OCI-LY7 (cell line): ENCODE data around the gene MRPL23. TPM values are rescaled to one million over a fixed set of nuclear protein-coding genes. Genes with fewer than 3 reads are reported as not detected.

Experiments used
- BruUV-seq: library from RNA; stranded (reverse); fragments of 400-500 nt; replicated peaks from 2 replicates; lab custom pipeline; 2021; lab: Mats Ljungman, UMichigan
- CTCF ChIA-PET: fragments of 300-600 bp; sonication (Branson Sonifier 250); formaldehyde crosslinking; loops from one replicate; lab custom pipeline; 2022; ENCODE audit warnings: antibody characterized with exemption; ENCODE audit not compliant: unreplicated experiment; lab: Charles Lee
- POLR2A ChIA-PET: fragments of 300-600 bp; sonication (Branson Sonifier 250); formaldehyde crosslinking; loops from one replicate; lab custom pipeline; 2022; ENCODE audit warnings: antibody characterized with exemption; lab: Charles Lee
- DNase-seq: peaks from one replicate; pipeline ENCODE4 v3.0.0-alpha.2; 2015; ENCODE audit warnings: low spot score
- H2AFZ ChIP-seq: fragments of 200-600 bp; sonication (generic), shearing (Covaris generic); 2 replicates; pipeline ENCODE4 v1.6.1; 2014; ENCODE audit warnings: mild to moderate bottlenecking, antibody characterized with exemption, low read length, moderate library complexity
- H3K27ac ChIP-seq: fragments of 200-600 bp; sonication (generic); 2 replicates; pipeline ENCODE4 v1.5.1; 2014; ENCODE audit warnings: mixed run types, low read depth, mild to moderate bottlenecking, moderate library complexity, low read length, inconsistent platforms; ENCODE audit not compliant: poor library complexity, severe bottlenecking
- H3K36me3 ChIP-seq: fragments of 200-600 bp; sonication (generic); 2 replicates; pipeline ENCODE4 v1.6.1; 2014; ENCODE audit warnings: mild to moderate bottlenecking, antibody characterized with exemption, low read length, moderate library complexity, mixed read lengths; ENCODE audit not compliant: insufficient read depth
- H3K4me1 ChIP-seq: fragments of 200-600 bp; sonication (generic); 2 replicates; pipeline ENCODE4 v1.5.1; 2014; ENCODE audit warnings: mild to moderate bottlenecking, low read length; ENCODE audit not compliant: insufficient read depth, poor library complexity, severe bottlenecking
- H3K4me2 ChIP-seq: fragments of 200-600 bp; sonication (generic); 2 replicates; pipeline ENCODE4 v1.6.1; 2014; ENCODE audit warnings: mild to moderate bottlenecking, low read length
- H3K4me3 ChIP-seq: fragments of 200-600 bp; sonication (generic); 2 replicates; pipeline ENCODE4 v1.5.1; 2014; ENCODE audit warnings: mild to moderate bottlenecking, low read depth, low read length; ENCODE audit not compliant: poor library complexity, severe bottlenecking
- H3K79me2 ChIP-seq: fragments of 200-600 bp; sonication (generic); 2 replicates; pipeline ENCODE4 v1.6.1; 2016; ENCODE audit warnings: low read depth, mild to moderate bottlenecking, low read length, moderate library complexity, mixed read lengths; ENCODE audit not compliant: insufficient read depth
- H3K9me2 ChIP-seq: fragments of 200-600 bp; sonication (generic); 2 replicates; pipeline ENCODE4 v1.6.1; 2016; ENCODE audit warnings: mild to moderate bottlenecking, low read length, mixed read lengths; ENCODE audit not compliant: insufficient read depth
- H3K9me3 ChIP-seq: fragments of 200-600 bp; sonication (generic); 2 replicates; pipeline ENCODE4 v1.6.1; 2014; ENCODE audit warnings: mild to moderate bottlenecking, mixed run types, low read length, mixed read lengths
- H4K20me1 ChIP-seq: fragments of 200-600 bp; sonication (generic); 2 replicates; pipeline ENCODE4 v1.6.1; 2014; ENCODE audit warnings: mild to moderate bottlenecking, antibody characterized with exemption, low read length, moderate library complexity, mixed read lengths; ENCODE audit not compliant: insufficient read depth
- CTCF ChIP-seq: fragments of 200-600 bp; sonication (generic); conservative IDR thresholded peaks from 2 replicates; pipeline ENCODE4 v1.5.1; 2014; ENCODE audit warnings: mild to moderate bottlenecking, antibody characterized with exemption, low read length, moderate library complexity, mixed read lengths
- EZH2phosphoT487 ChIP-seq: fragments of 200-600 bp; sonication (generic); IDR thresholded peaks from 2 replicates; pipeline ENCODE4 v1.6.1; 2018; ENCODE audit warnings: low read depth, borderline replicate concordance, mild to moderate bottlenecking, mixed run types, antibody characterized with exemption, low read length, moderate library complexity, mixed read lengths
- intact Hi-C: fragments of 100-400 bp; cut with micrococcal nuclease; formaldehyde crosslinking; loops from one replicate; pipeline ENCODE4 v1.10.0; 2022; ENCODE audit not compliant: unreplicated experiment
- total RNA-seq, 2 experiments: library from RNA; depleted of rRNA in 1 of 2; stranded (reverse); fragments of >200 nt in 1 of 2; shearing (Covaris generic) in 1 of 2; gene quantifications; 2 replicates each; pipeline ENCODE4 v1.2.3, GENCODE V29; 2014 to 2022

The MRPL23 gene
- total RNA-seq, 2 experiments from 2014 or later: 131 to 149 TPM

GRCh38 chr11:1922481-1923081, 24.6 kb upstream of the MRPL23 start:
- Histone ChIP-seq H3K4me2 (no peak overlapping the region), H3K36me3 (no peaks in the 10 kb centered on the region), H3K4me3 (no peak overlapping the region), H4K20me1 (no peaks in the 10 kb centered on the region), H3K79me2 (no peaks in the 10 kb centered on the region), H3K27ac (no peak overlapping the region), H3K9me3 (no peaks in the 10 kb centered on the region), H3K4me1 (no peaks in the 10 kb centered on the region), H3K9me2 (no peaks in the 10 kb centered on the region), H2AFZ (no peak overlapping the region)
- no peak for TF ChIP-seq CTCF
- no peak for TF ChIP-seq EZH2phosphoT487
- ChIA-PET POLR2A (no interaction called here), CTCF (no interaction called here)
- BruUV-seq: no TSS peak
- no peak for DNase-seq
- intact Hi-C loops: loop anchor here (10.0 kb wide), 1 partner anchor 228 kb away; the partner anchor contains the start of gene KRTAP5-6

- no peak overlapping the region for H3K27ac ChIP-seq
- H3K9me3 ChIP-seq: no peaks in the 10 kb centered on the region
- ChIA-PET CTCF (no interaction called here), POLR2A (no interaction called here)
- H3K4me2 ChIP-seq: no peak overlapping the region
- intact Hi-C loops: loop anchor here (10.0 kb wide), 1 partner anchor 229 kb away; the partner anchor contains the start of gene KRTAP5-6
- H3K4me1 ChIP-seq: no peaks in the 10 kb centered on the region
- H4K20me1 ChIP-seq: no peaks in the 10 kb centered on the region
- no peak for DNase-seq
- no peak overlapping the region for H3K4me3 ChIP-seq
- TF ChIP-seq EZH2phosphoT487 (no peak), CTCF (no peak)
- H3K36me3 ChIP-seq: no peaks in the 10 kb centered on the region
- no TSS peak for BruUV-seq
- H2AFZ ChIP-seq: no peak overlapping the region
- no peaks in the 10 kb centered on the region for H3K9me2 ChIP-seq
- no peaks in the 10 kb centered on the region for H3K79me2 ChIP-seq
Observed at GRCh38 chr11:1923201-1923956, 23.8 kb upstream of the MRPL23 start.

GRCh38 chr11:1924181-1924580, 23.0 kb upstream of the MRPL23 start:
- Histone ChIP-seq H2AFZ (no peak overlapping the region), H3K36me3 (no peaks in the 10 kb centered on the region), H4K20me1 (no peaks in the 10 kb centered on the region), H3K9me3 (no peaks in the 10 kb centered on the region), H3K4me1 (no peaks in the 10 kb centered on the region), H3K27ac (no peak overlapping the region), H3K4me2 (no peak overlapping the region), H3K4me3 (no peak overlapping the region), H3K79me2 (no peaks in the 10 kb centered on the region), H3K9me2 (no peaks in the 10 kb centered on the region)
- intact Hi-C loops: loop anchor here (10.0 kb wide), 1 partner anchor 229 kb away; the partner anchor contains the start of gene KRTAP5-6
- no TSS peak for BruUV-seq
- no peak for DNase-seq
- CTCF ChIA-PET: no interaction called here
- POLR2A ChIA-PET: no interaction called here
- TF ChIP-seq EZH2phosphoT487: no peak
- no peak for TF ChIP-seq CTCF
